SK-N-SH treated with all-trans-retinoic acid at 6 μM for 48 hours (cell line): ENCODE data around the gene IRF7.

Experiments
- ARNTL ChIP-seq: fragments of 450-650 bp; formaldehyde crosslinking; IDR thresholded peaks from 2 replicates; pipeline ENCODE4 v1.5.0; 2020; ENCODE audit warnings: low read depth, mild to moderate bottlenecking, moderate library complexity, borderline replicate concordance
- CSDC2 ChIP-seq: fragments of 250-450 bp; sonication (Bioruptor Pico); IDR thresholded peaks from 2 replicates; pipeline ENCODE4 v1.5.0; 2020; ENCODE audit warnings: mild to moderate bottlenecking, moderate library complexity
- RARB ChIP-seq: fragments of 250-450 bp; sonication (Bioruptor Pico); IDR thresholded peaks from 2 replicates; pipeline ENCODE4 v1.8.0; 2021; ENCODE audit warnings: mild to moderate bottlenecking, moderate library complexity
- ZFP3 ChIP-seq: fragments of 250-450 bp; sonication (Bioruptor Pico); IDR thresholded peaks from 2 replicates; pipeline ENCODE4 v1.5.0; 2020; ENCODE audit warnings: mild to moderate bottlenecking, moderate library complexity
- ZFP30 ChIP-seq: fragments of 450-650 bp; formaldehyde crosslinking; IDR thresholded peaks from 2 replicates; pipeline ENCODE4 v1.5.0; 2022; ENCODE audit warnings: mild to moderate bottlenecking, moderate library complexity
- TF ChIP-seq, protein P1 (sequence below): fragments of 250-450 bp; sonication (Bioruptor Pico); IDR thresholded peaks from 2 replicates; pipeline ENCODE4 v1.8.0; 2020; ENCODE audit warnings: mild to moderate bottlenecking, moderate library complexity, borderline replicate concordance
- TF ChIP-seq, protein P2 (sequence below): fragments of 250-450 bp; sonication (Bioruptor Pico); IDR thresholded peaks from 2 replicates; pipeline ENCODE4 v1.5.1; 2020; ENCODE audit warnings: low read depth, mild to moderate bottlenecking, moderate library complexity
- TF ChIP-seq, protein P3 (sequence below): fragments of 250-450 bp; sonication (Bioruptor Pico); IDR thresholded peaks from 2 replicates; pipeline ENCODE4 v1.5.1; 2021; ENCODE audit warnings: mild to moderate bottlenecking, moderate library complexity

DNA sequence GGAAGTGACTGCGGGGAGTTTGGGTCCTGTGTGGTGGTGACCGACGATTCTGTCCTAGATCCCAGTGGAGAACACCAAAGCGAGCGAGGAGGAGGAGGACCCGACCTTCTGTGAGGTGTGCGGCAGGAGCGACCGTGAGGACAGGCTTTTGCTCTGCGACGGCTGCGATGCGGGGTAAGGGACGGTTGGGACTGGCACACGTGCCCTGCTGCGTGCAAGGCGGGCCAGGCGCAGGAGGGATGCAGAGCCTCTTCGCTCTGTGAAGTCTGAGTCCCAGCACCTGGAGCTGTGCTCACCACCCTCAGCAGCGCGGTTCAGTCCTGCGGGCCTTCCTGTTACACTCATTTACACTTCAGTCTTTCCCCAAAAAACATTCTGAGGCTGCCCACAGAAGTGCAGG, 23.2 kb downstream of the IRF7 start:
- TF ChIP-seq, protein P1, sequence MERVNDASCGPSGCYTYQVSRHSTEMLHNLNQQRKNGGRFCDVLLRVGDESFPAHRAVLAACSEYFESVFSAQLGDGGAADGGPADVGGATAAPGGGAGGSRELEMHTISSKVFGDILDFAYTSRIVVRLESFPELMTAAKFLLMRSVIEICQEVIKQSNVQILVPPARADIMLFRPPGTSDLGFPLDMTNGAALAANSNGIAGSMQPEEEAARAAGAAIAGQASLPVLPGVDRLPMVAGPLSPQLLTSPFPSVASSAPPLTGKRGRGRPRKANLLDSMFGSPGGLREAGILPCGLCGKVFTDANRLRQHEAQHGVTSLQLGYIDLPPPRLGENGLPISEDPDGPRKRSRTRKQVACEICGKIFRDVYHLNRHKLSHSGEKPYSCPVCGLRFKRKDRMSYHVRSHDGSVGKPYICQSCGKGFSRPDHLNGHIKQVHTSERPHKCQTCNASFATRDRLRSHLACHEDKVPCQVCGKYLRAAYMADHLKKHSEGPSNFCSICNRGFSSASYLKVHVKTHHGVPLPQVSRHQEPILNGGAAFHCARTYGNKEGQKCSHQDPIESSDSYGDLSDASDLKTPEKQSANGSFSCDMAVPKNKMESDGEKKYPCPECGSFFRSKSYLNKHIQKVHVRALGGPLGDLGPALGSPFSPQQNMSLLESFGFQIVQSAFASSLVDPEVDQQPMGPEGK, result no peak
- TF ChIP-seq, protein P2, sequence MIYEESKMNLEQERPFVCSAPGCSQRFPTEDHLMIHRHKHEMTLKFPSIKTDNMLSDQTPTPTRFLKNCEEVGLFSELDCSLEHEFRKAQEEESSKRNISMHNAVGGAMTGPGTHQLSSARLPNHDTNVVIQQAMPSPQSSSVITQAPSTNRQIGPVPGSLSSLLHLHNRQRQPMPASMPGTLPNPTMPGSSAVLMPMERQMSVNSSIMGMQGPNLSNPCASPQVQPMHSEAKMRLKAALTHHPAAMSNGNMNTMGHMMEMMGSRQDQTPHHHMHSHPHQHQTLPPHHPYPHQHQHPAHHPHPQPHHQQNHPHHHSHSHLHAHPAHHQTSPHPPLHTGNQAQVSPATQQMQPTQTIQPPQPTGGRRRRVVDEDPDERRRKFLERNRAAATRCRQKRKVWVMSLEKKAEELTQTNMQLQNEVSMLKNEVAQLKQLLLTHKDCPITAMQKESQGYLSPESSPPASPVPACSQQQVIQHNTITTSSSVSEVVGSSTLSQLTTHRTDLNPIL, result no peak
- no peak for TF ChIP-seq ZFP3 (CRISPR knock-in tag)
- TF ChIP-seq, protein P3, sequence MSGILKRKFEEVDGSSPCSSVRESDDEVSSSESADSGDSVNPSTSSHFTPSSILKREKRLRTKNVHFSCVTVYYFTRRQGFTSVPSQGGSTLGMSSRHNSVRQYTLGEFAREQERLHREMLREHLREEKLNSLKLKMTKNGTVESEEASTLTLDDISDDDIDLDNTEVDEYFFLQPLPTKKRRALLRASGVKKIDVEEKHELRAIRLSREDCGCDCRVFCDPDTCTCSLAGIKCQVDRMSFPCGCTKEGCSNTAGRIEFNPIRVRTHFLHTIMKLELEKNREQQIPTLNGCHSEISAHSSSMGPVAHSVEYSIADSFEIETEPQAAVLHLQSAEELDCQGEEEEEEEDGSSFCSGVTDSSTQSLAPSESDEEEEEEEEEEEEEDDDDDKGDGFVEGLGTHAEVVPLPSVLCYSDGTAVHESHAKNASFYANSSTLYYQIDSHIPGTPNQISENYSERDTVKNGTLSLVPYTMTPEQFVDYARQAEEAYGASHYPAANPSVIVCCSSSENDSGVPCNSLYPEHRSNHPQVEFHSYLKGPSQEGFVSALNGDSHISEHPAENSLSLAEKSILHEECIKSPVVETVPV (CRISPR knock-in tag), result no peak
- no peak for TF ChIP-seq ARNTL (CRISPR knock-in tag)
- TF ChIP-seq ZFP30 (CRISPR knock-in tag), result no peak
- no peak for TF ChIP-seq CSDC2 (CRISPR knock-in tag)
- no peak for TF ChIP-seq RARB (CRISPR knock-in tag)
